H9 (cell line): ENCODE data around the gene KRT39. TPM values are rescaled to one million over a fixed set of nuclear protein-coding genes. Genes with fewer than 3 reads are reported as not detected.

Source experiments
- DNase-seq: peaks from one replicate; pipeline ENCODE4 v3.0.0-alpha.2; 2017
- H2AFZ ChIP-seq: one replicate; pipeline ENCODE4 v1.6.1; 2013; ENCODE audit warnings: mild to moderate bottlenecking, low read length, control low read depth, moderate library complexity
- H2AK5ac ChIP-seq: 2 replicates; pipeline ENCODE4 v1.6.1; 2013; ENCODE audit warnings: low read length, control low read depth, mixed read lengths; ENCODE audit not compliant: insufficient read length
- H2BK120ac ChIP-seq: one replicate; pipeline ENCODE4 v1.6.1; 2013; ENCODE audit warnings: low read depth, mild to moderate bottlenecking, low read length, control low read depth, inconsistent platforms; ENCODE audit not compliant: poor library complexity, severe bottlenecking
- H2BK12ac ChIP-seq: 2 replicates; pipeline ENCODE4 v1.6.1; 2013; ENCODE audit warnings: low read length, control low read depth, mixed read lengths, low read depth; ENCODE audit not compliant: insufficient read length
- H2BK15ac ChIP-seq: 2 replicates; pipeline ENCODE4 v1.6.1; 2013; ENCODE audit warnings: low read depth, low read length, control low read depth
- H2BK20ac ChIP-seq: one replicate; pipeline ENCODE4 v1.6.1; 2013; ENCODE audit warnings: low read depth, mild to moderate bottlenecking, low read length, control low read depth, inconsistent platforms; ENCODE audit not compliant: poor library complexity, severe bottlenecking
- H2BK5ac ChIP-seq: 2 replicates; pipeline ENCODE4 v1.6.1; 2013; ENCODE audit warnings: low read length, control low read depth, mixed read lengths; ENCODE audit not compliant: insufficient read length
- H3K14ac ChIP-seq: 2 replicates; pipeline ENCODE4 v1.6.1; 2013; ENCODE audit warnings: low read length, control low read depth; ENCODE audit not compliant: insufficient read depth
- H3K18ac ChIP-seq: 2 replicates; pipeline ENCODE4 v1.6.1; 2013; ENCODE audit warnings: low read depth, mild to moderate bottlenecking, mixed read lengths, low read length, control low read depth; ENCODE audit not compliant: insufficient read length
- H3K23ac ChIP-seq: 2 replicates; pipeline ENCODE4 v1.6.1; 2013; ENCODE audit warnings: low read length, control low read depth, mixed read lengths, low read depth; ENCODE audit not compliant: insufficient read length
- H3K23me2 ChIP-seq: 2 replicates; pipeline ENCODE4 v1.6.1; 2013; ENCODE audit warnings: low read depth, mild to moderate bottlenecking, mixed read lengths, low read length, control low read depth; ENCODE audit not compliant: insufficient read length, poor library complexity, severe bottlenecking
- H3K27ac ChIP-seq: 2 replicates; pipeline ENCODE4 v1.5.1; 2013; ENCODE audit warnings: low read length, control low read depth, mixed read lengths, low read depth; ENCODE audit not compliant: insufficient read length
- H3K27me3 ChIP-seq: 2 replicates; pipeline ENCODE4 v1.6.1; 2013; ENCODE audit warnings: low read length, control low read depth, inconsistent platforms; ENCODE audit not compliant: insufficient read depth
- H3K4ac ChIP-seq: 2 replicates; pipeline ENCODE4 v1.6.1; 2013; ENCODE audit warnings: low read depth, mild to moderate bottlenecking, control low read depth, inconsistent platforms, low read length, moderate library complexity
- H3K4me1 ChIP-seq: 2 replicates; pipeline ENCODE4 v1.6.1; 2013; ENCODE audit warnings: low read length, control low read depth, inconsistent platforms; ENCODE audit not compliant: insufficient read depth
- H3K4me2 ChIP-seq: 2 replicates; pipeline ENCODE4 v1.6.1; 2013; ENCODE audit warnings: low read length, control low read depth, mixed read lengths; ENCODE audit not compliant: insufficient read length, insufficient read depth
- H3K56ac ChIP-seq: 2 replicates; pipeline ENCODE4 v1.6.1; 2013; ENCODE audit warnings: low read depth, mild to moderate bottlenecking, mixed read lengths, low read length, control low read depth; ENCODE audit not compliant: insufficient read length
- H3K79me1 ChIP-seq: 2 replicates; pipeline ENCODE4 v1.6.1; 2013; ENCODE audit warnings: low read depth, mild to moderate bottlenecking, moderate library complexity, low read length, control low read depth, inconsistent platforms; ENCODE audit not compliant: insufficient read depth, poor library complexity, severe bottlenecking
- H3K79me2 ChIP-seq: 2 replicates; pipeline ENCODE4 v1.6.1; 2013; ENCODE audit warnings: low read length, control low read depth, inconsistent platforms; ENCODE audit not compliant: insufficient read depth
- H3K9ac ChIP-seq: 2 replicates; pipeline ENCODE4 v1.6.1; 2013; ENCODE audit warnings: low read length, control low read depth, mixed read lengths; ENCODE audit not compliant: insufficient read length; ENCODE audit errors: extremely low read depth
- H3K9me3 ChIP-seq: one replicate; pipeline ENCODE4 v1.6.1; 2013; ENCODE audit warnings: low read depth, low read length, inconsistent platforms; ENCODE audit not compliant: control insufficient read depth
- H3T11ph ChIP-seq: one replicate; pipeline ENCODE4 v1.6.1; 2013; ENCODE audit warnings: mild to moderate bottlenecking, low read length, control low read depth, inconsistent platforms
- H4K20me1 ChIP-seq: one replicate; pipeline ENCODE4 v1.6.1; 2013; ENCODE audit not compliant: control insufficient read depth, insufficient read length, insufficient read depth
- H4K5ac ChIP-seq: 2 replicates; pipeline ENCODE4 v1.6.1; 2013; ENCODE audit warnings: low read depth, mild to moderate bottlenecking, mixed read lengths, low read length, control low read depth; ENCODE audit not compliant: insufficient read length
- H4K8ac ChIP-seq: replicated peaks from 2 replicates; pipeline ENCODE4 v1.6.1; 2013; ENCODE audit warnings: low read length, control low read depth, mixed read lengths, low read depth; ENCODE audit not compliant: insufficient read length
- H4K91ac ChIP-seq: 2 replicates; pipeline ENCODE4 v1.6.1; 2013; ENCODE audit warnings: low read depth, mild to moderate bottlenecking, moderate library complexity, mixed read lengths, low read length, control low read depth; ENCODE audit not compliant: insufficient read length
- H3K27ac Mint-ChIP-seq, 3 experiments: 2 replicates in 2 of 3; 3 replicates in 1 of 3; pipeline ENCODE4 v1.8.0; 2020 to 2021; ENCODE audit warnings: mixed read lengths in 3 of 3, mild to moderate bottlenecking in 1 of 3, moderate library complexity in 1 of 3
- H3K27me3 Mint-ChIP-seq: 2 replicates; pipeline ENCODE4 v1.8.0; 2021; ENCODE audit warnings: low read depth, mild to moderate bottlenecking, moderate library complexity, mixed read lengths
- H3K36me3 Mint-ChIP-seq, 3 experiments: 2 replicates in 2 of 3; 3 replicates in 1 of 3; pipeline ENCODE4 v1.8.0; 2020 to 2021; ENCODE audit warnings: low read depth in 3 of 3, mixed read lengths in 3 of 3; ENCODE audit not compliant: insufficient read depth in 1 of 3
- H3K4me1 Mint-ChIP-seq, 2 experiments: 2 replicates each; pipeline ENCODE4 v1.8.0; 2020; ENCODE audit warnings: mixed read lengths in 2 of 2
- H3K4me3 Mint-ChIP-seq, 2 experiments: 2 replicates in 1 of 2; 3 replicates in 1 of 2; pipeline ENCODE4 v1.8.0; 2020 to 2021; ENCODE audit warnings: mild to moderate bottlenecking in 2 of 2, mixed read lengths in 2 of 2, moderate library complexity in 1 of 2
- H3K9me3 Mint-ChIP-seq, 2 experiments: 2 replicates in 1 of 2; 3 replicates in 1 of 2; pipeline ENCODE4 v1.8.0; 2020; ENCODE audit warnings: mild to moderate bottlenecking in 2 of 2, mixed read lengths in 2 of 2, moderate library complexity in 1 of 2
- CTCF ChIP-seq: fragments of 200-600 bp; sonication (generic); conservative IDR thresholded peaks from 3 replicates; pipeline ENCODE4 v1.8.0; 2021; ENCODE audit warnings: antibody characterized with exemption, mild to moderate bottlenecking
- WGBS: extraction: QIAGEN DNeasy Blood & Tissue Kit; methylation state at CpG from one replicate; pipeline ENCODE4 v1.1.7; 2013; ENCODE audit warnings: missing lambda C conversion rate, low lambda C conversion rate, mixed read lengths; ENCODE audit not compliant: insufficient read length; ENCODE audit errors: extremely low coverage; 5-methylcytosine and 5-hydroxymethylcytosine counted together
- total RNA-seq: library from RNA; stranded (reverse); gene quantifications from 2 replicates; pipeline ENCODE4 v1.2.1, GENCODE V29; 2021

The KRT39 gene
- total RNA-seq, 1 experiment from 2014 or later = not detected

DNA sequence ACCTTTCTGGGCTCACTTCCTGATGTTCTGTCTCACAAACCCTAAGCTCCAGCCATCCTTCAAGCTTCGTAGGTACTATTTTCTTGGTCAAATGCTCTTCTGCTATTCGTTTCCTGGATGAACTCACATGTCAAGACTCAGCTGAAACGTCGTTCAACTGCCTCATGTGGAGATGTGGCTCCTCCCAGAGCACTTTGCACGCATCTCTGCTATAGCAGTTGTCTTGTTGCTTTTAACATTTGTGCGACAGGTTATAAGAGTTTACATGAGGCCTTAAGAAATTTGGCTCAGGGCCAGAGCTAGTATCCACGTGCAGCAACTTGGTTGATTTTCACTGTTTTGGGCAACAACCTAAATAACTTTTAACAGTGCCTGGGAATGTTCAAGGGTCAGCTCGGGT is 20.2 kb upstream of the KRT39 start:
- TF ChIP-seq CTCF = no peak
- Histone ChIP-seq H4K5ac (no peak overlapping the region), H2BK12ac (no peak overlapping the region), H2BK5ac (no peak overlapping the region), H3K9ac (no peak overlapping the region), H3K27me3 (no peaks in the 10 kb centered on the region), H3K27ac (no peak overlapping the region), H3K23me2 (no peaks in the 10 kb centered on the region), H3K14ac (no peak overlapping the region), H3K79me2 (no peaks in the 10 kb centered on the region), H3K4ac (no peak overlapping the region), H2BK20ac (no peak overlapping the region), H3K4me2 (no peak overlapping the region), H4K91ac (no peak overlapping the region), H4K20me1 (no peaks in the 10 kb centered on the region), H3K23ac (no peak overlapping the region), H2AFZ (no peak overlapping the region), H3K18ac (no peak overlapping the region), H3K56ac (no peak overlapping the region), H2BK120ac (no peak overlapping the region), H3K9me3 (no peaks in the 10 kb centered on the region), H3T11ph (no peak overlapping the region), H3K79me1 (no peaks in the 10 kb centered on the region), H4K8ac (no peak overlapping the region), H3K4me1 (no peaks in the 10 kb centered on the region), H2BK15ac (no peak overlapping the region), H2AK5ac (no peak overlapping the region)
- Mint-ChIP-seq H3K4me1 (no peaks in the 10 kb centered on the region), H3K27me3 (peaks cover 3% of the 10 kb centered on the region), H3K4me3 (no peak overlapping the region), H3K27ac (no peak overlapping the region), H3K9me3 (peaks cover 0 to 5% of the 10 kb centered on the region in 2 experiments; a peak in 2 of 5 replicates), H3K36me3 (no peaks in the 10 kb centered on the region)
- no peak for DNase-seq
- no CpG with 5 or more reads among the region's 8 CpGs for WGBS
